ENCODE results near the gene DRC3.

DRC3 gene

GRCh38 chr17:18027280-18027679 is 54.6 kb downstream of the DRC3 start:
- no peak for DNase-seq

- no peak for DNase-seq
Observed at GRCh38 chr17:18028114-18028951, 55.7 kb downstream of the DRC3 start.

- no peak for DNase-seq
Observed at GRCh38 chr17:18028952-18029540, 56.4 kb downstream of the DRC3 start.

GRCh38 chr17:18031955-18032354 is 59.3 kb downstream of the DRC3 start:
- peak; percentile 13 for DNase-seq

GRCh38 chr17:18033442-18034099 is 60.9 kb downstream of the DRC3 start:
- peak; percentile 80 for DNase-seq

- no peak for DNase-seq
Observed at GRCh38 chr17:18035704-18036103, 63.0 kb downstream of the DRC3 start.

- DNase-seq: no peak
Observed at GRCh38 chr17:18037486-18037885, 64.8 kb downstream of the DRC3 start.

GRCh38 chr17:18038149-18038850 is 65.6 kb downstream of the DRC3 start:
- DNase-seq: no peak

GRCh38 chr17:18038861-18039534 is 66.3 kb downstream of the DRC3 start, which contains the start of the genes ATPAF2 and GID4:
TSS of gene ATPAF2 (minus strand) at chr17:18039168. CDS start at chr17:18039013, 155 bp downstream.
TSS of gene GID4 (plus strand) at chr17:18039408. CDS start at chr17:18039465, 57 bp downstream.
- peak; percentile 99 for DNase-seq

- peak; percentile 5 for DNase-seq
Observed at GRCh38 chr17:18039535-18040260, 67.0 kb downstream of the DRC3 start.

GRCh38 chr17:18040261-18040858 is 67.7 kb downstream of the DRC3 start:
- DNase-seq: no peak

GRCh38 chr17:18041776-18042175 is 69.1 kb downstream of the DRC3 start:
- DNase-seq: peak; percentile 48

- no peak for DNase-seq
Observed at GRCh38 chr17:18042983-18043382, 70.3 kb downstream of the DRC3 start.

GRCh38 chr17:18043491-18043890 is 70.8 kb downstream of the DRC3 start:
- no peak for DNase-seq

- DNase-seq: no peak
Observed at GRCh38 chr17:18044609-18045008, 71.9 kb downstream of the DRC3 start.

GRCh38 chr17:18045691-18046350 is 73.2 kb downstream of the DRC3 start:
- DNase-seq: no peak

- no peak for DNase-seq
Observed at GRCh38 chr17:18055597-18055996, 82.9 kb downstream of the DRC3 start.

- DNase-seq: no peak
Observed at GRCh38 chr17:18056214-18056613, 83.6 kb downstream of the DRC3 start.

GRCh38 chr17:18059283-18059682 is 86.6 kb downstream of the DRC3 start:
- DNase-seq: no peak

- DNase-seq: no peak
Observed at GRCh38 chr17:18064053-18064452, 91.4 kb downstream of the DRC3 start.

- DNase-seq: no peak
Observed at GRCh38 chr17:18065546-18065945, 92.9 kb downstream of the DRC3 start.

All from HCEC 1CT (cell line).